Measurements from ENCODE around the gene TVP23C.

The TVP23C gene

DNA sequence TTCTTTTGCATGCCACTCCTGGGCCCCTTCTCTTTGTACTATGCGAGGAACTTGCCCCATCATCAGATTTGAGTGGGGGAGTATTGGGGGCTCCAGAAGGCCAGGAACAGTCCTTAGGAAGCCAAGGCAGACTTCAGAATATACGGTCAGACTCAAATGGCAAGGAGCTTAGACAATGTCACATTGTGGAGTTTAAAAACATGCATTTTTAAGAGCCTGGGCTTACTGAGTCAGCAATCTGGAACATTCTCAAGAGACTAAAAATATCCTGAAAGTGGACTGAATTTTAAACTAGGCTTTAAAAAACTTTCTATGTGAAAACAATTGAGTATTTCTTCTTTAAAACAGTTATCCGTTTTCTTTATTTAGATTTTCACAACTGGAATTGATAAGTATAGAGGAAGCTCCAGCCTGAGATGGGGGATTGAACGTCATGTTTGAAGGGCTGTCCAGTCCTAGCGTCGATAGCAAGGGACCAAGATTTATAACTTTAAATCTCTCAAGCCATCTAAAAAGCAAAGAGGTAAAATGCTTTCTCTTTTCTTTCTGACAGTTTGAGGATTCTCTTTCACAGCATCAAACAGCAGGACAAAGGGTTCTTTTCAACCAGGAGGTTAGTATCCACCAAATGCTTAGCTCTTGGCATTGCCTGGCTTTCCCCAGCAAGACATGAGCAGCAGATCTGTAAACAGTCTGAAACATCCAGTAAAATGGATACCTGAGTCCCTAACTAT, 50.1 kb downstream of the TVP23C start:
- TF ChIP-seq, protein P1, sequence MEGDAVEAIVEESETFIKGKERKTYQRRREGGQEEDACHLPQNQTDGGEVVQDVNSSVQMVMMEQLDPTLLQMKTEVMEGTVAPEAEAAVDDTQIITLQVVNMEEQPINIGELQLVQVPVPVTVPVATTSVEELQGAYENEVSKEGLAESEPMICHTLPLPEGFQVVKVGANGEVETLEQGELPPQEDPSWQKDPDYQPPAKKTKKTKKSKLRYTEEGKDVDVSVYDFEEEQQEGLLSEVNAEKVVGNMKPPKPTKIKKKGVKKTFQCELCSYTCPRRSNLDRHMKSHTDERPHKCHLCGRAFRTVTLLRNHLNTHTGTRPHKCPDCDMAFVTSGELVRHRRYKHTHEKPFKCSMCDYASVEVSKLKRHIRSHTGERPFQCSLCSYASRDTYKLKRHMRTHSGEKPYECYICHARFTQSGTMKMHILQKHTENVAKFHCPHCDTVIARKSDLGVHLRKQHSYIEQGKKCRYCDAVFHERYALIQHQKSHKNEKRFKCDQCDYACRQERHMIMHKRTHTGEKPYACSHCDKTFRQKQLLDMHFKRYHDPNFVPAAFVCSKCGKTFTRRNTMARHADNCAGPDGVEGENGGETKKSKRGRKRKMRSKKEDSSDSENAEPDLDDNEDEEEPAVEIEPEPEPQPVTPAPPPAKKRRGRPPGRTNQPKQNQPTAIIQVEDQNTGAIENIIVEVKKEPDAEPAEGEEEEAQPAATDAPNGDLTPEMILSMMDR (IDR thresholded peaks at IDR 0.05; ENCODE audit: control insufficient read depth, insufficient read depth, low read depth, low read length, missing control alignments): no peak
- H3K4me3 ChIP-seq (ENCODE audit: control insufficient read depth, low read depth, low read length): no peak overlapping the region
- DNase-seq (ENCODE audit: low read depth): no peak

DNA sequence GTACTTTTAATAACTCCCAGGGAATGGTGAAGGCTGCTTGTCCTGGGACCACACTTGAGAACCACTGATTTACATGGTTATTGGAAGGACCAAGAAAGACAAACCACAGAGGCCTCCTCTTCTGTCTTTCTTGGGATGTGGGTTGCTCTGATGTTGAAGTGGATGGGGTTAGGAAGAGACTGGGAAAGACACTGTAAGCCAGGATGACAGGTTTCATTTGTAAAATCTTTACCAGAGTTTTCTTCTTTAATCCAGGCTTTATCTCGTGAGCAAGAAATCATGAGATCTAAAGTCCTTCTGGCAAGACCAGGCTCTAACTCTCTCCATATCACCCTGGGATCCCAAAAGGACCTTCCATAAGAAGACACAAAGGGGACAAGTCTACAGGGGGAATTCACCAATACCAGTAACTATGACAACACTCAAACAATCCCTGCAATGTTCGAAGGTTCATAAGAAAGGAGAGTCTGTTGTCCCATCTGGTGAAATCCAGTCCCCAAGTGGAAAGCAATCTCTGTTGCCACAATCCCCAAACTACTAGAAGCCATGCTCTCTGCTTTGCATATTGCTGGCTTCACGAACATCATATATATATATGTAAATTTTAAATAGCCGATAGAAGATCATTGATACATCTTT, 51.1 kb downstream of the TVP23C start:
- H3K4me3 ChIP-seq (ENCODE audit: control insufficient read depth, low read depth, low read length): no peak overlapping the region
- TF ChIP-seq, protein P1 (IDR thresholded peaks at IDR 0.05; ENCODE audit: control insufficient read depth, insufficient read depth, low read depth, low read length, missing control alignments): no peak
- DNase-seq (ENCODE audit: low read depth): no peak

DNA sequence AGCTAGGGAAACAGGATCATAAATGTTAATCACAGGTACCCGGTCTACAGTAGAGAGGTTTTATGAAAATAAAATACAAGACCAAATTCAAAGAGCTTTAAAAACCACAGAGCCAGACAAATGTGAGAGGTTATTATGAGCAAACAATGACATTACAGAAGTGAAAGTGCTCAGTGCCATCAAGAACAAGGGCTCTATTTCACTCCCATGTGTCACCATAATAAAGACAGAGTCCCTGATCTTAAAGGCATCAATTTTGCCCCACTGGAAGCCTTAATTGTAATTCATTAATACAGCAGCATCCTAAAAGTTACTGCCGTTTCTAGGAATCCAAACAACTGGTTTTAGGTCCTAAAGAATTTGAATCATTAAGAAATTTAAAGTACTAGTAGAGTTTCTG, 52.1 kb downstream of the TVP23C start:
- no peak overlapping the region for H3K4me3 ChIP-seq (ENCODE audit: control insufficient read depth, low read depth, low read length)
- TF ChIP-seq, protein P1 (IDR thresholded peaks at IDR 0.05; ENCODE audit: control insufficient read depth, insufficient read depth, low read depth, low read length, missing control alignments): no peak
- no peak for DNase-seq (ENCODE audit: low read depth)

DNA sequence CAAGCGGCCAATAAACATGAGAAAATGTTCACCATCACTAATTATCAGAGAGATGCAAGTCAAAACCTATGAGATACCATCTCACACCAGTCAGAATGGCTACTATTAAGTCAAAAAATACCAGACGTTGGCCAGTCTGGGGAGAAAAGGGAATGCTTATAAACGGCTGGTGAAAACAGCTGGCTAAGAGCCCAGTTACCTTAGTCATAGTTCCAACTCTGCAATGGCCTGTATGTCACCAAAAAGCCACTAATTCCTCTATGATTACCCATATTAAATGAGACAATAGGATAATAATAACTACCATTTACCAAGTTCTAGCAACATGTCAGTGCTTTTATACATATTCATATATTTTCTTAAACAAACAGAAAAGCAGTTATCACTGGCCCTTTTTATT, 52.9 kb downstream of the TVP23C start:
- TF ChIP-seq, protein P1 (IDR thresholded peaks at IDR 0.05; ENCODE audit: control insufficient read depth, insufficient read depth, low read depth, low read length, missing control alignments): no peak
- H3K4me3 ChIP-seq (ENCODE audit: control insufficient read depth, low read depth, low read length): no peak overlapping the region
- DNase-seq (ENCODE audit: low read depth): peak; percentile 44

DNA sequence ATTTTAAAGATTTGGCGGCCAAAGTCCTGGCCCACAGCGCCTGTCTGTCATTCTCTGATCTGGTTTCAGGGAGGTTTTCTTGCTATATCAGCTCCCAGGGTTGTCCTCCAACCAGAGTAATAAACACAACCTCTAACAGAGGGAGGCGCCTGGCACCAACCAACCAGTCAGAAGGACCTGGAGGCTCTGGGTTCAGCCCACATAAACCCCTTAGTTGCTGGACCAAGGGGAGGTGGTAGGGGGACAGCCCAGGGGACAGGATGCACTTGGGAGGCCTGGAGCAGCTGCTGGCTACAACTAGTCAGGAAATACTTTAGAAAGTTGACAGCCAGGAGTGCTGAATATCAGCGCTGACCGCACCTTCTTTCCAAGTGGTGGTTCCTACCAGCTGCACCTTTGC, 54.2 kb downstream of the TVP23C start:
- no peak overlapping the region for H3K4me3 ChIP-seq (ENCODE audit: control insufficient read depth, low read depth, low read length)
- DNase-seq (ENCODE audit: low read depth): no peak
- TF ChIP-seq, protein P1 (IDR thresholded peaks at IDR 0.05; ENCODE audit: control insufficient read depth, insufficient read depth, low read depth, low read length, missing control alignments): no peak

DNA sequence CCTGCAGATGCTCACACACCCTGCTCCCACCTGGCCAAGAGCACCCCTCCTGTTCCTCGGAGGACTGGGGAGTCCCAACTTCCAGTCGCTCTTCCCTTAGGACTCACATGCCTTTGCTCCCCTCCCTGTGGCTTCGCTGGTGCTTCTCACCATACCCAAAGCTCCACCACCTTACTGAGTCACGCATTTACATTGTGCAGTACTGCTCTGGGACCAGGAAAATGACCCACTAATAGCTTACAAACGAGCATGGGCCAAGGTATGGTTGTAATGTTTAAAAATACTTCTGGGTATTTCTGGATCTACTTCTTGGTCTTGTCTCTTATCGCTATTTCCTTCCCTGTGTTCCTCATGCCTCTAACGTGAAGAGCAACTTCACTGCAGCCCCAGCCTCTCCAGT, 54.8 kb downstream of the TVP23C start:
- no peak for DNase-seq (ENCODE audit: low read depth)
- H3K4me3 ChIP-seq (ENCODE audit: control insufficient read depth, low read depth, low read length): no peak overlapping the region
- TF ChIP-seq, protein P1 (IDR thresholded peaks at IDR 0.05; ENCODE audit: control insufficient read depth, insufficient read depth, low read depth, low read length, missing control alignments): no peak

All from AG09309 (cell line).